ENCODE measurements around the gene HTATIP2. TPM values are rescaled to one million over a fixed set of nuclear protein-coding genes. Genes with fewer than 3 reads are reported as not detected.

HTATIP2 gene
- total and polyA plus RNA-seq, 2 donors (not counting 3 experiments of a cell fraction or from before 2014, with no cell fraction given) = 37.2 to 57.6 TPM

DNA sequence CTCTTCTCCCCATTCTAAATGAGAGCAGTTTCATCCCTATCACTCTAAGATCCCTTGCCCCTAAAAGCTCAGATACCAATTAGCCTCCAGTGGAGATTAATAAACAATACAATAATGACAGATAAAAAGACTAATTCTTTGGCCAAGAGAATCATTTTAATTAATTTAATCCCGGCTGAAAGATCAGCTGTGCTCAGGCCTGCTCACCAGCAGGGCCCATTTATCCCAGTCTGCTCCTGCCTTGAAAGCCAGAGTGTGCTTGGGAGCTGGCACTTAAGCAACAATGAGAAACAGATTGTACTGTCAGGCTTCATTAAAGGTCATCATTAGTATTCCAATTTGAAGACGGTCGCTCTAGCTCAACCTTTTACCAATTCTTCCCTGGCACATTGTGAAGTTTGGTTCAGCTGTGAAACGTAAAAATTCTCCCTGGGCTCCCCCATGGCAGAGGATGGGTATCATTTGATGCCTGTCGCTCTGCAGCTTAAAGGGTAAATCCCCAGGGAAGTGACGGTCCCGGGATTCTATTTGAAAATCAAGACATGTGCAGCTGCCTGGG is 36.1 kb upstream of the HTATIP2 start:
- CTCF ChIA-PET = interaction anchor here (1.0 to 2.3 kb wide), 2 partner anchors 13 to 26 kb away, joined by 5 to 7 read pairs; no protein-coding TSS in a partner anchor

DNA sequence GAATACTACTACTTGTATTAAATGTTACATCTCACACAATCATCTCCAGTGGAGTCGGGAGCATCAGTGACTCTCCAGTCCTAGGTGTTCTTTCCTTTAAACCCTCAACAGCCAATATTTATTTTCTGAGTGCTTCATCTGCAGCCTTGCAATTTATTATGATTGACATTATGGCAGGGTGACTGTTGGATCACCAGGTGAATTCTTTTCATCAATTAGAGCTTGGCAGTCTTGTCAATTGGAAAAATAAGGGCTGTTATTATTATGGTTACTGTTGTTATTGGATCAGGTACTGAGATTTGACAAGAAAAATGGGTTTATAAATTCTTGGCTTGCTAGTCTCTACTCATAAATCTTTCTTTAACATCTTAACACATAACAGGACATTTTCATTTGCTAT is 27.5 kb upstream of the HTATIP2 start:
- Histone ChIP-seq H3K79me2 (ENCODE audit: control insufficient read depth, insufficient read depth, low read length) (no peaks in the 10 kb centered on the region), H3K27ac (ENCODE audit: insufficient read depth, low read depth, low read length) (no peak overlapping the region), H3K27me3 (ENCODE audit: control insufficient read depth in 2 of 2, insufficient read depth in 2 of 2, low read length in 2 of 2) (peaks cover 18 to 61% of the 10 kb centered on the region in 2 experiments), H3K4me2 (ENCODE audit: insufficient read depth, low read length) (no peak overlapping the region), H2AFZ (ENCODE audit: low read depth, low read length) (no peak overlapping the region), H3K9ac (replicated peaks; ENCODE audit: extremely low read depth, insufficient read depth, low read length) (no peak overlapping the region), H3K9me1 (replicated peaks; ENCODE audit: control insufficient read depth, extremely low read depth, insufficient read depth, low read length) (peaks cover 2% of the 10 kb centered on the region), H3K4me3 (replicated peaks in 1 of 3; ENCODE audit: insufficient read depth in 1 of 3, low read depth in 1 of 3, low read length in 3 of 3) (no peak overlapping the region), H3K36me3 (ENCODE audit: control insufficient read depth in 2 of 2, extremely low read depth in 1 of 2, insufficient read depth in 2 of 2, low read length in 2 of 2) (no peaks in the 10 kb centered on the region), H3K4me1 (ENCODE audit: control insufficient read depth, extremely low read depth, insufficient read depth, low read length) (no peaks in the 10 kb centered on the region), H3K9me3 (replicated peaks; ENCODE audit: control insufficient read depth, insufficient read depth, low read length) (no peaks in the 10 kb centered on the region), H4K20me1 (replicated peaks; ENCODE audit: control insufficient read depth, extremely low read depth, insufficient read depth, low read length) (no peaks in the 10 kb centered on the region)
- CTCF ChIA-PET = interaction anchor here (3.1 kb wide), 1 partner anchor 208 kb away, joined by 16 read pairs; no protein-coding TSS in a partner anchor
- no peak for TF ChIP-seq FOS (IDR thresholded peaks at IDR 0.05; ENCODE audit: borderline replicate concordance, insufficient read depth, low read length)
- TF ChIP-seq JUN (IDR thresholded peaks at IDR 0.05; ENCODE audit: borderline replicate concordance, insufficient read depth, insufficient read length, low read depth) = no peak
- TF ChIP-seq POLR2A (IDR thresholded peaks at IDR 0.05; ENCODE audit: low read depth, low read length) = no peak
- TF ChIP-seq EZH2 (IDR thresholded peaks at IDR 0.05; ENCODE audit: borderline replicate concordance, low read depth, low read length, severe bottlenecking) = no peak
- no peak for TF ChIP-seq POLR2AphosphoS5 (IDR thresholded peaks at IDR 0.05; ENCODE audit: insufficient read depth, low read depth, low read length)
- TF ChIP-seq MYC (IDR thresholded peaks at IDR 0.05; ENCODE audit: low read depth, low read length) = no peak
- intact Hi-C loops (cut with micrococcal nuclease) = loop anchor here (5.0 kb wide), 2 partner anchors 384 to 399 kb away; no protein-coding TSS in a partner anchor
- DNase-seq (ENCODE audit: low read depth, low spot score) (no peak), FAIRE-seq (no peak)
- no TSS peak for BruUV-seq (replicated peaks)
- dilution Hi-C loops (cut with MboI; ENCODE audit: extremely low pct_ligation_motif_present, low sequenced_read_pairs) = no loop called here
- POLR2A ChIA-PET = no interaction called here

More for the DNA sequence above, 36.1 kb upstream of the HTATIP2 start:
- no peaks in the 10 kb centered on the region for H3K79me2 ChIP-seq (ENCODE audit: control insufficient read depth, insufficient read depth, low read length)
- H3K9ac ChIP-seq (replicated peaks; ENCODE audit: extremely low read depth, insufficient read depth, low read length) = no peak overlapping the region
- no peak overlapping the region for H3K4me2 ChIP-seq (ENCODE audit: insufficient read depth, low read length)
- peaks cover 9 to 16% of the 10 kb centered on the region in 2 experiments for H3K27me3 ChIP-seq (ENCODE audit: control insufficient read depth in 2 of 2, insufficient read depth in 2 of 2, low read length in 2 of 2)
- H3K4me3 ChIP-seq (replicated peaks in 1 of 3; ENCODE audit: insufficient read depth in 1 of 3, low read depth in 1 of 3, low read length in 3 of 3) = no peak overlapping the region
- DNase-seq (ENCODE audit: low read depth, low spot score) = no peak
- H3K9me3 ChIP-seq (replicated peaks; ENCODE audit: control insufficient read depth, insufficient read depth, low read length) = no peaks in the 10 kb centered on the region
- TF ChIP-seq, protein P1, sequence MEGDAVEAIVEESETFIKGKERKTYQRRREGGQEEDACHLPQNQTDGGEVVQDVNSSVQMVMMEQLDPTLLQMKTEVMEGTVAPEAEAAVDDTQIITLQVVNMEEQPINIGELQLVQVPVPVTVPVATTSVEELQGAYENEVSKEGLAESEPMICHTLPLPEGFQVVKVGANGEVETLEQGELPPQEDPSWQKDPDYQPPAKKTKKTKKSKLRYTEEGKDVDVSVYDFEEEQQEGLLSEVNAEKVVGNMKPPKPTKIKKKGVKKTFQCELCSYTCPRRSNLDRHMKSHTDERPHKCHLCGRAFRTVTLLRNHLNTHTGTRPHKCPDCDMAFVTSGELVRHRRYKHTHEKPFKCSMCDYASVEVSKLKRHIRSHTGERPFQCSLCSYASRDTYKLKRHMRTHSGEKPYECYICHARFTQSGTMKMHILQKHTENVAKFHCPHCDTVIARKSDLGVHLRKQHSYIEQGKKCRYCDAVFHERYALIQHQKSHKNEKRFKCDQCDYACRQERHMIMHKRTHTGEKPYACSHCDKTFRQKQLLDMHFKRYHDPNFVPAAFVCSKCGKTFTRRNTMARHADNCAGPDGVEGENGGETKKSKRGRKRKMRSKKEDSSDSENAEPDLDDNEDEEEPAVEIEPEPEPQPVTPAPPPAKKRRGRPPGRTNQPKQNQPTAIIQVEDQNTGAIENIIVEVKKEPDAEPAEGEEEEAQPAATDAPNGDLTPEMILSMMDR (IDR thresholded peaks at IDR 0.05; ENCODE audit: extremely low read depth in 1 of 2, insufficient read depth in 1 of 2, low read depth in 1 of 2, low read length in 2 of 2) = no peak
- TF ChIP-seq JUN (IDR thresholded peaks at IDR 0.05; ENCODE audit: borderline replicate concordance, insufficient read depth, insufficient read length, low read depth) (no peak), GATA2 (IDR thresholded peaks at IDR 0.05; ENCODE audit: insufficient read depth, insufficient read length, low read depth, low read length) (no peak)
- H3K36me3 ChIP-seq (ENCODE audit: control insufficient read depth in 2 of 2, extremely low read depth in 1 of 2, insufficient read depth in 2 of 2, low read length in 2 of 2) = no peaks in the 10 kb centered on the region
- POLR2A ChIA-PET = no interaction called here
- FAIRE-seq = no peak
- no peaks in the 10 kb centered on the region for H3K9me1 ChIP-seq (replicated peaks; ENCODE audit: control insufficient read depth, extremely low read depth, insufficient read depth, low read length)
- intact Hi-C loops (cut with micrococcal nuclease) = no loop called here
- no TSS peak for BruUV-seq (replicated peaks)
- H3K27ac ChIP-seq (ENCODE audit: insufficient read depth, low read depth, low read length) = no peak overlapping the region
- no peaks in the 10 kb centered on the region for H4K20me1 ChIP-seq (replicated peaks; ENCODE audit: control insufficient read depth, extremely low read depth, insufficient read depth, low read length)
- dilution Hi-C loops (cut with MboI; ENCODE audit: extremely low pct_ligation_motif_present, low sequenced_read_pairs) = no loop called here
- no peaks in the 10 kb centered on the region for H3K4me1 ChIP-seq (ENCODE audit: control insufficient read depth, extremely low read depth, insufficient read depth, low read length)
- H2AFZ ChIP-seq (ENCODE audit: low read depth, low read length) = no peak overlapping the region

Measured in endothelial cell of umbilical vein (primary cell).